Omental fat pad (tissue), 4 donors: ENCODE measurements around the gene STMN1. TPM values are rescaled to one million over a fixed set of nuclear protein-coding genes. Genes with fewer than 3 reads are reported as not detected.
"Not testable (repeated sequence)": the region's sequence is repeated elsewhere in the genome, so short reads cannot be mapped to it uniquely, and the experiment has no call there.

ENCODE experiments used
- ATAC-seq: fragments of 150-250 bp; one replicate; pipeline ENCODE4 v1.9.1; 2016; ENCODE audit warnings: mild to moderate bottlenecking, moderate library complexity; ENCODE audit not compliant: low FRiP score
- DNase-seq: peaks from one replicate; pipeline ENCODE4 v3.0.0-alpha.2; 2019; ENCODE audit warnings: low spot score
- total RNA-seq, 4 donors: library from RNA; depleted of rRNA; stranded (reverse); fragments of >200 nt; gene quantifications; one replicate each; pipeline ENCODE4 v1.1.0, GENCODE V29; 2016
- TF ChIP-seq, protein P1 (sequence below), 3 donors: fragments of 450-650 bp; IDR thresholded peaks; one replicate each; pipeline ENCODE4 v1.5.1; 2016 to 2017; ENCODE audit warnings: antibody characterized with exemption in 3 of 3, mild to moderate bottlenecking in 3 of 3, moderate library complexity in 2 of 3

STMN1 gene
- total RNA-seq, 4 donors from 2014 or later: 19.5 to 41.0 (median 29.7) TPM

DNA sequence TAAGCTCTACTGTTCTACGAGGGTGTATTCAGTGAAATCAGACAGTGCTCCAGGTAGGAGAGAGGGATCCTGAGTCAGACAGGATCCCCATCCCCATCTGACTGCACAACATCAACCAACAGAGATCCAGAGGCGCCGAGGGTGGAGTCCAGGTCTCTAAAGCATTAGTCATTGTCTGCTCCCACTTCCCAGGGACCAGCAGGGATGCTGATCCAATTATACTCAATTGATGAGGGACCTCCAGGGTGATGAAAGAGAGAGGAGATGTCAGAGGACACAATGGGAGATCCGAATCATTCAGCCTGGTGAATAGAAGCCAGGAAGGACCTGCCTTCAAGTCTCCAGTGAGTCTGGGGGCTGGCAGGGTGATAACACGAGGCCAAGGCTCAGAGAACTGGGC lies 39.5 kb upstream of the STMN1 start:
- ATAC-seq: no peak
- no peak for DNase-seq
- TF ChIP-seq, protein P1, sequence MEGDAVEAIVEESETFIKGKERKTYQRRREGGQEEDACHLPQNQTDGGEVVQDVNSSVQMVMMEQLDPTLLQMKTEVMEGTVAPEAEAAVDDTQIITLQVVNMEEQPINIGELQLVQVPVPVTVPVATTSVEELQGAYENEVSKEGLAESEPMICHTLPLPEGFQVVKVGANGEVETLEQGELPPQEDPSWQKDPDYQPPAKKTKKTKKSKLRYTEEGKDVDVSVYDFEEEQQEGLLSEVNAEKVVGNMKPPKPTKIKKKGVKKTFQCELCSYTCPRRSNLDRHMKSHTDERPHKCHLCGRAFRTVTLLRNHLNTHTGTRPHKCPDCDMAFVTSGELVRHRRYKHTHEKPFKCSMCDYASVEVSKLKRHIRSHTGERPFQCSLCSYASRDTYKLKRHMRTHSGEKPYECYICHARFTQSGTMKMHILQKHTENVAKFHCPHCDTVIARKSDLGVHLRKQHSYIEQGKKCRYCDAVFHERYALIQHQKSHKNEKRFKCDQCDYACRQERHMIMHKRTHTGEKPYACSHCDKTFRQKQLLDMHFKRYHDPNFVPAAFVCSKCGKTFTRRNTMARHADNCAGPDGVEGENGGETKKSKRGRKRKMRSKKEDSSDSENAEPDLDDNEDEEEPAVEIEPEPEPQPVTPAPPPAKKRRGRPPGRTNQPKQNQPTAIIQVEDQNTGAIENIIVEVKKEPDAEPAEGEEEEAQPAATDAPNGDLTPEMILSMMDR (IDR thresholded peaks at IDR 0.05): no peak

DNA sequence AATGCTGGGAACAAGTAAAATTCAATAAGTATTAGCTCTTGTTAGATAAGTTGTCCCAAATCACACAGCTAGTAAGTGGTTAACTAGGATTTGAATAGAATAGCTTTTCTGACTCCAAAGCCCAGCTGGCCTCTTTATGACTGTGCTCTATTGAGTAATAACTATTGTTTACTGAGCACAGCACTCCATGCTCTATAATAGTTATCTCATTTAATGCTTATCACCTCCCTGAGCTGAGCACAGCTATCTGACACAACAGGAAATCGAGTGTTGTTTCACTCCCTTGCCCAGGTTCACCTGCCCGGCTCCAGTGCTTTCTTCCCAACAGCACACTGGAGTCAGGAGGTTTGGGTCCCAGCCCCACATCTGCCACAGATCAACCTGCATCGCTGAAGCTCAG lies 38.8 kb upstream of the STMN1 start:
- TF ChIP-seq, protein P1 (IDR thresholded peaks at IDR 0.05): no peak

DNA sequence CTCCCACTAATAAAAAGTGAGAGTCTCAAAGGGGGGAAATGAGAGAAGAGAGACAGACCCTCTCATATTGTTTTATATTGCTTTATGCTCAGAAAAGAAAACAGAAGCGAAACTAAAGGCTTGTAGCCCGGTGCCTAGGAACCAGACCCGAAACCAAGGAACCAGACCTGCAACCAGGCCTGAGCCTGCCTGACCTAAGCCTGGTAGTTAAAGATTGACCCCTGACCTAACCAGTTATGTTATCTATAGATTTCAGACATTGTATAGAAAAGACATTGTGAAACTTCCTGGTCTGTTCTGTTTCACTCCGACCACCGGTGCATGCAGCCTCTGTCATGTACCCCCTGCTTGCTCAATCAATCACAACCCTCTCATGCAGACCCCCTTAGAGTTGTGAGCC lies 37.3 kb upstream of the STMN1 start:
- not testable (repeated sequence) for DNase-seq, ATAC-seq

More for the DNA sequence above, 38.8 kb upstream of the STMN1 start:
- no peak for ATAC-seq
- no peak for DNase-seq

DNA sequence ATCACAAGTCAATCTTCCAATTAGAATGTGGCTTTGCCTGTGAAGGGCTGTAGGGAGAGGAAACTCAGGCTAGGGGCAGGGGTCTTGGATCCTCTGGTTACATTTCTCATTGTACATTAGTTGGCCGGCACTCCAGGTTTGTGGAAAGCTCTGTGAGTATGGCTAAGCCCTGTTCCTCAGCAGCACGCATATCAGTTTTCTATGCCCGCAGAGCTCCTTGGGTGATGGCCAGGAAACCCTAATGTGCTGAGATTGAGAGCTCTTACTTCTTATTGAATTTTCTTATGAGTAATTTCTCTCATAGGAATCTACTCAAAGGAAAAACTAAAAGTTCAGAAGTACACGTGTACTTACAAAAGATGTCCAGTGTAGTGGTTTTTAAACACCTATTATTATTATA lies 30.7 kb upstream of the STMN1 start:
- DNase-seq (no peak), ATAC-seq (no peak)
- TF ChIP-seq, protein P1 (IDR thresholded peaks at IDR 0.05): no peak

DNA sequence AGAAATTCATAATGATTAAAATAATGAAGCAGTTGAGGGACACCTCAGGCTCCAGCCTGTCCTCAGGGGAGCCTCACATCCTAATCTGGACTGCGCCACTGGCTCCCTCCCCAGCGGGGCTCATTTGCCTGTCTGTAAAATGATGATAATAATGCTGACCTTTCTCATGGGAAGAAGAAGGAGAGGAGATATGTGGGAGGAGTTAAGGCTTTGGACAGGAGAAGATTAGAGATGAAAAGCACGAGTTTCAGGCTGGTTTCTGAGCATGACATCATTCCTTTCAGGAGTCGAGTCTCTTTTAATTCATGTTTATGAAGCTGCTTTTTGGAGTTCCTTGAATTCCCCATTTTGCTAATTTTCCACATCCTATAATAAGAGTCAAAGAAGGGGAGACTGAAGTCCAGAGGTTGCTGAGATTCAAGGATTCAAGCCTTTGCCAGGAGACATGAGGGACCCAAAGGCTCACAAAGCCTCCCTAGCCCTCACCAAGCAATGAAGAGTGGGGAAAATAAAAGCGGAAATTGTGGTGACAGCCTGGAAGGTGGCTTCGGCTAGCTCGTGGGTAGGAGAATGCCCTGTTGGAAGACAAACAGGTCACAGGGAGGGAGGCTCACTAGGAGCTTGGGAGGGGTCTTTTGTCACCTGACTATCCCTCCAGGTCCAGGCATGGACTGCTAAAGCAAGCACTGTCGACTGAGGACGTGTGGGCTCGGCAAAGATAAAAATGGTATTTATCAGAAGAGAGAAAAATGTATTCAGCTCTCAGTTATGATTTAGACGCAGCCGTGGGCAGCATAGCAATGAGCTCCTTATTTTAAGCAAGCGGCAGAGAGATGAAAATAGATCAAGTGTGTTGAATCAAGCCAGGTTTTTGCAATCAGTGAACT lies 27.5 kb upstream of the STMN1 start:
- peak; percentile 74 for ATAC-seq
- TF ChIP-seq, protein P1 (IDR thresholded peaks at IDR 0.05): no peak
- no peak for DNase-seq

DNA sequence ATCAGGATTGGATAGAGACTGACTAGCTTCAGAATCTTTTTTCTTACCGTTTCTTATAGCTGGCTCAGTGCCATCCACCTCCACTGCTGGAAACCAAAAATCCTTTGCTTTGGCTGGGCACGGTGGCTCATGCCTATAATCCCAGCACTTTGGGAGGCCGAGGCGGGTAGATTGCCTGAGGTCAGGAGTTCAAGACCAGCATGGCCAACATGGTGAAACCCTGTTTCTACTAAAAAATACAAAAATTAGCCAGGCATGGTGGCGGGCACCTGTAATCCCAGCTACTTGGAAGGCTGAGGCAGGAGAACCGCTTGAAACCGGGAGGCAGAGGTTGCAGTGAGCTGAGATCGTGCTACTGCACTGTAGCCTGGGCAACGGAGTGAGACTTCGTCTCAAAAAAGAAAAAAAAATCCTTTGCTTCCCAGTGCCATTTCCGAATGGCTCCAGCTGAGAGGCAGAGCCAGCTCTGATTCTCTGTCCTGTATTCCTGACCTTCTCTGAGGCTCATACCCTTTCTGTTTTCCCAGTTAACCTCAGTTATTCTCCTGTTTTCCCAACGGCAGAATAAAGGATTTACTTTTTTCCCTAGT lies 26.7 kb upstream of the STMN1 start:
- not testable (repeated sequence) for ATAC-seq, DNase-seq

DNA sequence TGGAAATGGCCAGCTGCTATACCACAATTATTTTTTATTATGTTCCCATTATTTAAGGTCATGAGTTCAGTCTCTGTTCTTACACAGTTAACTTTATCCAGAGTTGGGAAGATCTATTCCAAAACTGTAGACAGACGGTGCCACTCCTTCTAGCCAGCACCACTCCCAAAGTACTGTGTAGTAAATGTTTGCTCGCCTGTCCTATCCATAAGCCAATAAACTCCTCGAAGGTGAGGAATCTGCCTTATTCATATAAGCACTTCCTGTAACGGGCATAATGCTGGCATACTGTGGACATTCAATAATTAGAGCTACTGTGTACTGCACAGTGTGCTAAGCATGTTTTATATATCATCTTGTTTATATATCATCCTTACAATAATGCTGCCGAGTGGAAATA lies 26.1 kb upstream of the STMN1 start:
- TF ChIP-seq, protein P1 (IDR thresholded peaks at IDR 0.05): no peak
- ATAC-seq: no peak
- DNase-seq: no peak

DNA sequence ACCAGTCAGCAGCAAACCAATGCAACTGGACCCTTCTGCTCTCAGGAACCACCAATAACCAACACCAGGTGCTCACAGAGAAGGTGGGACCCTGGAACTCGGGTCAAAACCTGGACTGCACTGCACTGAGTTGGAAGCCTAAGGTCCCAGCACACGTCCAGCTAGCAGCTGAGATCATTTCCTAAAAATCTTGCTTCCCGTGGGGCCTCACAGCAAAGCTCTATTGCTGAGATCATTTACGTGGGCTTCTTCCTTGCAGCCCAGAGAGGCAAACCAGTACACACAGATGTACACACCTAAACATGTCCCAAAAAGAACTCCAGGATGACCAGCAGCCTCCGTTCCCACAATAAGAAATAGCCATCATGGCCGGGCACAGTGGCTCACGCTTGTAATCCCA lies 22.8 kb upstream of the STMN1 start:
- TF ChIP-seq, protein P1 (IDR thresholded peaks at IDR 0.05): no peak
- no peak for ATAC-seq
- DNase-seq: no peak
